Measurements from ENCODE around the gene BMP8A.
A peak's percentile ranks its signal among the peaks of the same experiment; 100 is the strongest.
"Not testable (repeated sequence)": the region's sequence is repeated elsewhere in the genome, so short reads cannot be mapped to it uniquely, and the experiment has no call there.

BMP8A gene

DNA sequence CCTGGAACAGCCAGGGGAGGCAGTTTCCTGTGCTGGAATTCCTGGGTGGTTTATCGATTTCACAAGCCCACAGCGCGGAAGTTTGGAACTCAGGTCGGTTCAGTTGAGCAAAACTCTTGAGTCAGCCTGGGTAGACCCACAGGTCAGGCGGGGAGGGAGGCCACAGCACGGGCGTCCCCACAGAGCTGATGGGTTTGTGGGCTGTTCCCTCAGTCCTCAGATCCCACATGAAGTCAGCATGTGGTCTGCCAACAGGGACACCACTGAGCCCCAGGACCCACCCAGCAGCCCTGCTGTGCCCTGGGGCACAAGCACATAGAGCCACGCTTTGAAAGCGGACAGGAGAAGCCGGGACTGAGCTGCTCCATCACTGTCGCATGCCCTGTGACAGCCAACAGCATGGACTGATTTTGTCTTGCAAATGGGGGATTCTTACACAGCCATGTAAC, 17.4 kb downstream of the BMP8A start:
- no peaks in the 10 kb centered on the region for H3K27me3 Mint-ChIP-seq
- H3K27ac Mint-ChIP-seq: no peak overlapping the region
- peak overlapping the region; percentile 51 for H3K4me3 Mint-ChIP-seq
- no peaks in the 10 kb centered on the region for H3K9me3 Mint-ChIP-seq (ENCODE audit: low read depth)
- peaks cover 11% of the 10 kb centered on the region for H3K4me1 Mint-ChIP-seq (ENCODE audit: low read depth)
- no peaks in the 10 kb centered on the region for H3K36me3 Mint-ChIP-seq

DNA sequence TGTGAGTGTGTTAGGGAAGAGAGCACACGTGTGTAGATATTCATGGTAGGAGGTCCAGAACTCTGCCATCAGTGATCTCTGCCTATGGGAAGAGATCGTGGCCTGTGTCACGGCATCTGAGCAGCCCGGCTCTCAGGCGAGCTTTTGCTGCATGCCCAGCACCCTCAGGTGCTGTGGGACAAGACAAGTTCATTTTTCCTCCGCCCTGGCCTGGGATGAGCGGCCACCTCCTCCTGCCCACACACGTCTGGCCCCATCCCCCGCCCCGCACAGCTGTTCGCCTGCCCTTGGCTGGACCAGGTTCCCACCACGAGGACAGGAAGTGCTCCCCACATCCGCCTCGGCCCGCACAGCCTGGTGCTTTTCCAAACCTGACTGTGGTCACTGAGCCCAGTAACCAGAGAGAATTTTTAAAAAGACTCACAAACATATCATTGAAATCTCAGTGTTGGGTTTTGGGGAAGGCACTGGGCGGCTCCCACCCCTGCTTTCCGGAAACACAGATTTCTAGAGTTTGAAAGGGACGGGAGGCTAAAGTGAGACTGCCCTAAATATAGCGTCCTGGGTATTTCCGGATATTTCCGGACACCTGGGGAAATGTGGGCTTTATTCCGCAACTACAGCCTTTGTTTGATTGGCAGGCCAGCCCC, 18.0 kb downstream of the BMP8A start:
- no peaks in the 10 kb centered on the region for H3K9me3 Mint-ChIP-seq (ENCODE audit: low read depth)
- no peak overlapping the region for H3K27ac Mint-ChIP-seq
- no peaks in the 10 kb centered on the region for H3K36me3 Mint-ChIP-seq
- no peaks in the 10 kb centered on the region for H3K27me3 Mint-ChIP-seq
- H3K4me3 Mint-ChIP-seq: peak overlapping the region; percentile 51
- H3K4me1 Mint-ChIP-seq (ENCODE audit: low read depth): peaks cover 11% of the 10 kb centered on the region

DNA sequence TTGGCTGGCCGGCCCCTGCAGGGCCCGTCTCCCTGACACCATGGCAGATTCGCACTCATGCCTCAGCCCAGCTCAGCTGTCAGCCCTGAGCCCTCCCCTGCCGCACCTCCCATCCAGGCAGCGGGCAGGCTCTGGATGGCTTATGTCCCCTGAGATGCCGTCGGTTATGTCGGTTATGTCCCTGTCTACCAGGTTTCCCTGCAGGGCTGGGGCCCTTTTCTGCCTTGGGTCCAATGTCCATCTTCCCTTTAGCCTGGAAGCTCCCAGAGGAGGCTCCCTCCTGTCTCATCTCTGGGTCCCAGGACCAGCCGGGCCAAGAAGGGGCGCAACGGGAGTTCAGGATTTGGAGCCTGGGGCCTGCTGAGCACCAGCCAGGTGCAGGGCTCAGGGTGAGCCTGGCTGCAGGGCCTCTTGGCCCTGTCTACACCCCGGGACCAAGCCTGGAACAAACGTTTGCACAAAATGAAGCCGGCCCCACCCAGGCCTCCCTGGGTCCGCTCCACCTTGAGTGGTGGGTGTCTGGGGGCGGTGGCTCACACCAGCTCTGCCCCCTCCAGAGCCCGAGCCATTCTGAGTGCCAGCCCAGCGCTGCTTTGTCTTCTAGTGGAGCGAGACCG, 19.2 kb downstream of the BMP8A start:
- H3K9me3 Mint-ChIP-seq (ENCODE audit: low read depth); H3K27ac Mint-ChIP-seq; H3K27me3 Mint-ChIP-seq; H3K4me3 Mint-ChIP-seq; H3K36me3 Mint-ChIP-seq: not testable (repeated sequence)
- peaks cover 13% of the 10 kb centered on the region for H3K4me1 Mint-ChIP-seq (ENCODE audit: low read depth)

- not testable (repeated sequence) for H3K9me3 Mint-ChIP-seq (ENCODE audit: low read depth); H3K4me3 Mint-ChIP-seq; H3K36me3 Mint-ChIP-seq; H3K27me3 Mint-ChIP-seq; H3K27ac Mint-ChIP-seq
- H3K4me1 Mint-ChIP-seq (ENCODE audit: low read depth): peaks cover 13% of the 10 kb centered on the region
These were observed 20.0 kb downstream of the BMP8A start for GRCh38 chr1:39511477-39511876.

DNA sequence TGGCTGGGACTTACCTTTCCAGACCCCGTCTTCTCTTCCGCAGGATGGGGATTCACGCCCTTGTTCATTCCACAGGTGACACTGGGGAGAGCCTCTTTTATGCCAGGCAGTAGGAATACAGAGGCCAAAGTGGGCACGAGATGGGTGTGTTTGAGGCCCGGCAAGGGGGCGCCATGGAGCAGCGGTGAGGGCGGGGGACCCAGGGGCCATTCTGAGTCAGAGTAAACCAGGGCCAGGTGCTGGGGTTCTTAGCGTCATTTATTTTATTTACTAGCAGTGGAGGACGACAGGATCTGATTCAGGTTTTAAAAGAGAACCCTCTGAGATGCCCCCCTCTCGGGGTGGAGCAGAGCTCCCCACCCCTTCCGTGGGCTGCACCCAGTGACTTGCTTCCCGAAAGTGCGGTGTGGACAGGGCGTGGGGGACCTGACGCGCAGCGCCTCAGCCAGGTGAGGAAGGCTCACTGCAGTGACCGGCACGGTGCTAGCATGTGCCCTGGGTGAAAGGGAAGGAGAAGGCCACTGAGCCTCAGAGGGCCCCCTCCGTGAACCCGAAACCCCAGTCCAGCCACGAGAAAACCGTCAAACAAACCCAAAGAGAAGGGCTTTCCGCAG, 20.9 kb downstream of the BMP8A start:
- H3K27me3 Mint-ChIP-seq; H3K36me3 Mint-ChIP-seq; H3K9me3 Mint-ChIP-seq (ENCODE audit: low read depth); H3K27ac Mint-ChIP-seq; H3K4me3 Mint-ChIP-seq: not testable (repeated sequence)
- peaks cover 13% of the 10 kb centered on the region for H3K4me1 Mint-ChIP-seq (ENCODE audit: low read depth)

- H3K4me1 Mint-ChIP-seq (ENCODE audit: low read depth); H3K27ac Mint-ChIP-seq; H3K36me3 Mint-ChIP-seq; H3K27me3 Mint-ChIP-seq; H3K9me3 Mint-ChIP-seq (ENCODE audit: low read depth); H3K4me3 Mint-ChIP-seq: not testable (repeated sequence)
These were observed 23.3 kb downstream of the BMP8A start for GRCh38 chr1:39514710-39515124.

DNA sequence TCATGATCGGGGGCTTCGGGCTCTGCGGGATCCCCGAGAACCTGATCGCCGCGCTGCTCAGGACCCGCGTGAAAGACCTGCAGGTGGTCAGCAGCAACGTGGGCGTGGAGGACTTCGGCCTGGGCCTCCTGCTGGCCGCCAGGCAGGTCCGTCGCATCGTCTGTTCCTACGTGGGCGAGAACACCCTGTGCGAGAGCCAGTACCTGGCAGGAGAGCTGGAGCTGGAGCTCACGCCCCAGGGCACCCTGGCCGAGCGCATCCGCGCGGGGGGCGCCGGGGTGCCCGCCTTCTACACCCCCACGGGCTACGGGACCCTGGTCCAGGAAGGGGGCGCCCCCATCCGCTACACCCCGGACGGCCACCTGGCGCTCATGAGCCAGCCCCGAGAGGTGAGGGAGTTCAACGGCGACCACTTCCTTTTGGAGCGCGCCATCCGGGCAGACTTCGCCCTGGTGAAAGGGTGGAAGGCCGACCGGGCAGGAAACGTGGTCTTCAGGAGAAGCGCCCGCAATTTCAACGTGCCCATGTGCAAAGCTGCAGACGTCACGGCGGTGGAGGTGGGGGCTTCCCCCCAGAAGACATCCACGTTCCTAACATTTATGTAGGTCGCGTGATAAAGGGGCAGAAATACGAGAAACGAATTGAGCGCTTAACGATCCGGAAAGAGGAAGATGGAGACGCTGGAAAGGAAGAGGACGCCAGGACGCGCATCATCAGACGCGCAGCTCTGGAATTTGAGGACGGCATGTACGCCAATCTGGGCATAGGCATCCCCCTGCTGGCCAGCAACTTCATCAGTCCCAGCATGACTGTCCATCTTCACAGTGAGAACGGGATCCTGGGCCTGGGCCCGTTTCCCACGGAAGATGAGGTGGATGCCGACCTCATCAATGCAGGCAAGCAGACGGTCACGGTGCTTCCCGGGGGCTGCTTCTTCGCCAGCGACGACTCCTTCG, 24.0 kb downstream of the BMP8A start:
- H3K36me3 Mint-ChIP-seq; H3K4me1 Mint-ChIP-seq (ENCODE audit: low read depth); H3K27ac Mint-ChIP-seq; H3K9me3 Mint-ChIP-seq (ENCODE audit: low read depth); H3K27me3 Mint-ChIP-seq: not testable (repeated sequence)
- H3K4me3 Mint-ChIP-seq: peak overlapping the region; percentile 73

- not testable (repeated sequence) for H3K36me3 Mint-ChIP-seq; H3K4me3 Mint-ChIP-seq; H3K9me3 Mint-ChIP-seq (ENCODE audit: low read depth); H3K4me1 Mint-ChIP-seq (ENCODE audit: low read depth); H3K27ac Mint-ChIP-seq; H3K27me3 Mint-ChIP-seq
These were observed 25.4 kb downstream of the BMP8A start for GRCh38 chr1:39516841-39517240.

GRCh38 chr1:39517936-39518335, 26.5 kb downstream of the BMP8A start:
- not testable (repeated sequence) for H3K9me3 Mint-ChIP-seq (ENCODE audit: low read depth); H3K4me1 Mint-ChIP-seq (ENCODE audit: low read depth); H3K4me3 Mint-ChIP-seq; H3K27me3 Mint-ChIP-seq; H3K27ac Mint-ChIP-seq; H3K36me3 Mint-ChIP-seq

GRCh38 chr1:39519376-39519775, 27.9 kb downstream of the BMP8A start:
- H3K4me1 Mint-ChIP-seq (ENCODE audit: low read depth); H3K4me3 Mint-ChIP-seq; H3K36me3 Mint-ChIP-seq; H3K9me3 Mint-ChIP-seq (ENCODE audit: low read depth); H3K27ac Mint-ChIP-seq; H3K27me3 Mint-ChIP-seq: not testable (repeated sequence)

GRCh38 chr1:39522221-39522620, 30.8 kb downstream of the BMP8A start:
- H3K27ac Mint-ChIP-seq; H3K27me3 Mint-ChIP-seq; H3K4me3 Mint-ChIP-seq; H3K9me3 Mint-ChIP-seq (ENCODE audit: low read depth); H3K36me3 Mint-ChIP-seq; H3K4me1 Mint-ChIP-seq (ENCODE audit: low read depth): not testable (repeated sequence)

DNA sequence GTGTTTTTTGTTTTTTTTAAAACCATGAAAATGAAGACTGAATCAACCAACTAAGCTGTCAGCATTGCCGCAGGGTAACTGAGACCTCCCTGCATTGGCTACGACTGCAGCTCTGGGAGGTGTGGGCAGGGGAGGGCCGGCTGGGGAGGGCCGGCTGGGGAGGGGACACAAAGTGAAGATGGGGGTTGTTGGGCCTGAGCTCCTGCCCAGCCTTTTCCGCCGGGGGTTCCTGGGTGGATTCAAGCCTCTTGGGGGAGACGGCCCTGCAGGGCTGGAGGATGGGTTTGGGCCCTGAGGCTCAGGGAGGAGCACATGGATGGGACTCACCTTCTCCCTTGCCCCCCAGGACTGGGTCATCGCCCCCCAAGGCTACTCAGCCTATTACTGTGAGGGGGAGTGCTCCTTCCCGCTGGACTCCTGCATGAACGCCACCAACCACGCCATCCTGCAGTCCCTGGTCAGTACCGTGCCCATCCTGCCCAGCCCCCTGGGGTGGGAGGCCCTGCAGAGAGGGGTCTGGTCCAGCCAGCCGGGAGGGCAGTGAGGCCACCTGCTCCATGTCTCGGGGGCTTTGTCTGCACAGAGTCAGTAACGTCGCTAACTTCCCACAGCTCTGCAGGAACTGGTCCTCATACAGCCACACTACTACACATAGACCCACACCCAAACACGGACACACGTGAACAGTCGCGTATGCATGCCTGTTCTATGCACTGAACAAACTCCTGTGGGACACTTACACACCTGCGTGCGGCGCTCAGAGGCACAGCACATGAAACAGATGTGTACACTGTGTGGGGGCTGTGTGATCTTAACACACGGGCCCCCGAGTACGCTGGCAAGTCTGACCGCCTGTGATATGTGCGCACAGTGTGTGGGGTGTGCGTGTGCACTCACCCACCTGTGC, 31.5 kb downstream of the BMP8A start:
- Mint-ChIP-seq H3K4me1 (ENCODE audit: low read depth) (peaks cover 4% of the 10 kb centered on the region), H3K36me3 (no peaks in the 10 kb centered on the region), H3K27ac (no peak overlapping the region), H3K4me3 (no peak overlapping the region), H3K27me3 (no peaks in the 10 kb centered on the region), H3K9me3 (ENCODE audit: low read depth) (no peaks in the 10 kb centered on the region)

- H3K27ac Mint-ChIP-seq: no peak overlapping the region
- H3K4me1 Mint-ChIP-seq (ENCODE audit: low read depth): peaks cover 4% of the 10 kb centered on the region
- H3K27me3 Mint-ChIP-seq: no peaks in the 10 kb centered on the region
- no peaks in the 10 kb centered on the region for H3K36me3 Mint-ChIP-seq
- no peak overlapping the region for H3K4me3 Mint-ChIP-seq
- no peaks in the 10 kb centered on the region for H3K9me3 Mint-ChIP-seq (ENCODE audit: low read depth)
These were observed 32.7 kb downstream of the BMP8A start for GRCh38 chr1:39524171-39524570.

GRCh38 chr1:39524591-39525365, 33.3 kb downstream of the BMP8A start:
- Mint-ChIP-seq H3K4me3 (no peak overlapping the region), H3K4me1 (ENCODE audit: low read depth) (peaks cover 4% of the 10 kb centered on the region), H3K27me3 (no peaks in the 10 kb centered on the region), H3K9me3 (ENCODE audit: low read depth) (no peaks in the 10 kb centered on the region), H3K27ac (no peak overlapping the region), H3K36me3 (no peaks in the 10 kb centered on the region)
